SK-N-SH (cell line): ENCODE measurements around the gene CAPN11. TPM values are rescaled to one million over a fixed set of nuclear protein-coding genes. Genes with fewer than 3 reads are reported as not detected.

Experiments used
- CTCF ChIA-PET: fragments of 300-600, 350-600 bp; formaldehyde crosslinking; extraction: SDS; loops from one replicate; lab custom pipeline; 2021; lab: Yijun Ruan, JAX
- POLR2A ChIA-PET: fragments of 350-600 bp; sonication (Branson Sonifier 250); formaldehyde crosslinking; extraction: SDS; loops from one replicate; lab custom pipeline; 2020; ENCODE audit warnings: antibody characterized with exemption, inconsistent platforms; lab: Yijun Ruan, JAX
- DNase-seq: peaks from one replicate; pipeline ENCODE4 v3.0.0; 2012
- H2AFZ ChIP-seq: fragments of 200-600 bp; sonication (generic); 2 replicates; pipeline ENCODE4 v1.8.1; 2016; ENCODE audit warnings: antibody characterized with exemption, mild to moderate bottlenecking, low read depth
- H3F3A ChIP-seq: fragments of 200-600 bp; sonication (generic); replicated peaks from 2 replicates; pipeline ENCODE3; 2016; ENCODE audit warnings: antibody characterized with exemption, mild to moderate bottlenecking; ENCODE audit not compliant: insufficient read depth
- H3K27ac ChIP-seq, 2 experiments: fragments of 200-500 bp in 1 of 2; fragments of 200-600 bp in 1 of 2; sonication (Bioruptor generic) in 1 of 2; sonication (generic), shearing (Covaris generic) in 1 of 2; 2 replicates each; pipeline versions ENCODE4 v1.5.1 to v1.6.1; 2014 to 2016; ENCODE audit warnings: low read depth in 2 of 2, inconsistent platforms in 1 of 2, low read length in 1 of 2, mild to moderate bottlenecking in 1 of 2, mixed read lengths in 1 of 2
- H3K27me3 ChIP-seq: fragments of 200-600 bp; sonication (generic), shearing (Covaris generic); 2 replicates; pipeline ENCODE4 v1.6.1; 2016; ENCODE audit warnings: mixed run types; ENCODE audit not compliant: insufficient read depth
- H3K36me3 ChIP-seq, 2 experiments: fragments of 200-500 bp in 1 of 2; fragments of 200-600 bp in 1 of 2; sonication (Bioruptor generic) in 1 of 2; sonication (generic) in 1 of 2; replicated peaks in 1 of 2; 2 replicates each; pipeline versions ENCODE3 to v1.5.1; 2014 to 2016; ENCODE audit warnings: low read length in 1 of 2, mild to moderate bottlenecking in 1 of 2; ENCODE audit not compliant: insufficient read depth in 2 of 2, control insufficient read depth in 1 of 2
- H3K4me1 ChIP-seq, 2 experiments: fragments of 200-500 bp in 1 of 2; fragments of 200-600 bp in 1 of 2; sonication (Bioruptor generic) in 1 of 2; sonication (generic), shearing (Covaris generic) in 1 of 2; 2 replicates each; pipeline versions ENCODE4 v1.5.1 to v1.6.1; 2014 to 2016; ENCODE audit warnings: low read depth in 1 of 2, low read length in 1 of 2, mixed run types in 1 of 2; ENCODE audit not compliant: insufficient read depth in 2 of 2, control insufficient read depth in 1 of 2
- H3K4me2 ChIP-seq: fragments of 200-600 bp; sonication (generic), shearing (Covaris generic); 2 replicates; pipeline ENCODE4 v1.6.1; 2017; ENCODE audit warnings: mixed run types
- H3K4me3 ChIP-seq, 2 experiments: fragments of 200-500 bp in 1 of 2; fragments of 200-600 bp in 1 of 2; sonication (Bioruptor generic) in 1 of 2; sonication (generic), shearing (Covaris generic) in 1 of 2; 2 replicates each; pipeline versions ENCODE4 v1.5.1 to v1.8.1; 2014 to 2016; ENCODE audit warnings: low read depth in 2 of 2, inconsistent platforms in 1 of 2, low read length in 1 of 2, mild to moderate bottlenecking in 1 of 2, mixed read lengths in 1 of 2, moderate library complexity in 1 of 2
- H3K79me2 ChIP-seq: fragments of 200-600 bp; sonication (generic); 2 replicates; pipeline ENCODE4 v1.8.1; 2017; ENCODE audit warnings: mild to moderate bottlenecking; ENCODE audit not compliant: insufficient read depth
- H3K9ac ChIP-seq: fragments of 200-600 bp; sonication (generic); 2 replicates; pipeline ENCODE4 v1.6.1; 2017; ENCODE audit warnings: mixed run types
- H3K9me2 ChIP-seq: fragments of 200-600 bp; sonication (generic); 2 replicates; pipeline ENCODE4 v1.6.1; 2017; ENCODE audit warnings: mixed run types
- H3K9me3 ChIP-seq: fragments of 200-600 bp; sonication (generic); 2 replicates; pipeline ENCODE4 v1.6.1; 2017; ENCODE audit warnings: mixed run types, mild to moderate bottlenecking, moderate library complexity
- H4K20me1 ChIP-seq: fragments of 200-600 bp; sonication (generic); 2 replicates; pipeline ENCODE4 v1.6.1; 2017; ENCODE audit warnings: mild to moderate bottlenecking, mixed run types; ENCODE audit not compliant: insufficient read depth
- NRF1 ChIP-seq: IDR thresholded peaks from 2 replicates; pipeline ENCODE4 v1.6.1; 2012; ENCODE audit warnings: low read depth, mild to moderate bottlenecking, low read length
- RXRA ChIP-seq: IDR thresholded peaks from 2 replicates; pipeline ENCODE4 v1.4.0; 2012; ENCODE audit warnings: low read depth, mild to moderate bottlenecking, borderline replicate concordance
- SIN3A ChIP-seq: IDR thresholded peaks from 2 replicates; pipeline ENCODE4 v1.6.1; 2012; ENCODE audit warnings: low read depth, mild to moderate bottlenecking, low read length, moderate library complexity, borderline replicate concordance
- TCF12 ChIP-seq: IDR thresholded peaks from 2 replicates; pipeline ENCODE4 v1.4.0; 2012
- WGBS: methylation state at CpG from one replicate; pipeline ENCODE4 v1.1.6; 2017; ENCODE audit warnings: low lambda C conversion rate; 5-methylcytosine and 5-hydroxymethylcytosine counted together
- polyA plus RNA-seq, 3 experiments: library from polyadenylated mRNA; depleted of rRNA; stranded (reverse); fragments of >200 nt; gene quantifications; 2 replicates each; pipeline ENCODE4 v1.2.3, GENCODE V29; 2012
- TF ChIP-seq, protein P1 (sequence below): IDR thresholded peaks from 2 replicates; pipeline ENCODE4 v1.4.0; 2012; ENCODE audit warnings: low read depth
- TF ChIP-seq, protein P2 (sequence below): IDR thresholded peaks from 2 replicates; pipeline ENCODE4; 2012
- TF ChIP-seq, protein P3 (sequence below): IDR thresholded peaks from 2 replicates; pipeline ENCODE4 v1.6.1; 2012; ENCODE audit warnings: mild to moderate bottlenecking, low read depth, low read length, moderate library complexity

The CAPN11 gene
- polyA plus RNA-seq, 1 of the 3 experiments (the other 2 are of a cell fraction): not detected

DNA sequence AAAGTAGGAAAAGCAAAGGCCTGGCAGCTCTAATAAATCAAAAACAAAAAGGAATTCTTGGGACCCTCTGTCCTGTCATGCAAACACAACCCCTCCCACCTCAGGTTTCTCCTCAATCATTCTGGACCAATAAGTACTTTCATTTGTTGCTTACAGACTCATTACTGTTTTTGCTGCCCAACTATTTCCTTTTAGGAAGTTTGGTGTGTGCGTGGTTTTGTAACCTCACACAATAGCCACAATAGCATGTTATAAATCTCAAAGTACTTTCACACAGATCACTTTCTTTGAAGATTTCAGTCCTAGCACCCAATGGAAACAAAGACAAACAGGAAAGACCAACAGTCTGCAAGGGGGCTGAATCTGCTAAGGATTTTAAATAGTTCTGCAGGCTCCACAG, 35.8 kb upstream of the CAPN11 start:
- no peak overlapping the region for H3K9ac ChIP-seq
- H3K27me3 ChIP-seq: no peaks in the 10 kb centered on the region
- ChIA-PET POLR2A (no interaction called here), CTCF (interaction anchor here (0.8 to 1.9 kb wide), 5 partner anchors 9 to 112 kb away, joined by 4 to 8 read pairs (median 5); no protein-coding TSS in a partner anchor)
- peaks cover 71% of the 10 kb centered on the region for H4K20me1 ChIP-seq
- H3K4me2 ChIP-seq: peak overlapping the region; percentile 93; the same call in 1 of the 2 replicates
- no peaks in the 10 kb centered on the region for H3K9me2 ChIP-seq
- H2AFZ ChIP-seq: no peak overlapping the region
- no peak for TF ChIP-seq NRF1
- TF ChIP-seq, protein P1, sequence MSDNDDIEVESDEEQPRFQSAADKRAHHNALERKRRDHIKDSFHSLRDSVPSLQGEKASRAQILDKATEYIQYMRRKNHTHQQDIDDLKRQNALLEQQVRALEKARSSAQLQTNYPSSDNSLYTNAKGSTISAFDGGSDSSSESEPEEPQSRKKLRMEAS: no peak
- DNase-seq: no peak
- H3K9me3 ChIP-seq: no peaks in the 10 kb centered on the region
- peaks cover 96% of the 10 kb centered on the region for H3K79me2 ChIP-seq
- H3K36me3 ChIP-seq: peaks cover 6% of the 10 kb centered on the region in 2 experiments
- peaks cover 22 to 44% of the 10 kb centered on the region in 2 experiments; a peak in 3 of 4 replicates for H3K4me1 ChIP-seq
- 100% methylated on average over 1 of the region's 1 CpG for WGBS
- H3F3A ChIP-seq: peaks cover 13% of the 10 kb centered on the region
- peak overlapping the region in 1 of 2 experiments; percentile 21; a peak in 1 of 4 replicates for H3K27ac ChIP-seq
- H3K4me3 ChIP-seq: no peak overlapping the region; a peak in 1 of 4 replicates

DNA sequence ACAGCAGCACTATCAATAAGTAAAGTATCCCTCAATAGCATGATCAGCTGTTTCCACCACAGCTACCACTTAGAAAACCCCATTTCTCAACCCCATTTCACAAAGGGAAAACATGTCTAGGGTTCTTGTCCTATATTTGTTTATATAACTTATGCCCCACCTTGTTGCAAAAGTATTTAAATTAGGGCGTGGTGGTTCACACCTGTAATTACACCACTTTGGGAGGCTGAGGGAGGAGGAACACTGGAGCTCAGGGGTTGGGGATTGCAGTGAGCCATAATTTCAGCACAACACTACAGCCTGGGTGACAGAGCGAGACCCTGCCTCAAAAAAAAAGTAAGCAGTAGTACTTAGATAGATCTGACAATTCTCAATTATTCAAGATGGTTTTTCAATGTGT, 35.1 kb upstream of the CAPN11 start:
- CTCF ChIA-PET: interaction anchor here (0.8 to 1.9 kb wide), 5 partner anchors 10 to 111 kb away, joined by 3 to 8 read pairs (median 4); no protein-coding TSS in a partner anchor
- Histone ChIP-seq H3K4me1 (peaks cover 21 to 46% of the 10 kb centered on the region in 2 experiments; a peak in 3 of 4 replicates), H3K9me2 (no peaks in the 10 kb centered on the region), H3K79me2 (peaks cover 96% of the 10 kb centered on the region)
- 100% methylated on average over 2 of the region's 2 CpGs for WGBS
- TF ChIP-seq, protein P2, sequence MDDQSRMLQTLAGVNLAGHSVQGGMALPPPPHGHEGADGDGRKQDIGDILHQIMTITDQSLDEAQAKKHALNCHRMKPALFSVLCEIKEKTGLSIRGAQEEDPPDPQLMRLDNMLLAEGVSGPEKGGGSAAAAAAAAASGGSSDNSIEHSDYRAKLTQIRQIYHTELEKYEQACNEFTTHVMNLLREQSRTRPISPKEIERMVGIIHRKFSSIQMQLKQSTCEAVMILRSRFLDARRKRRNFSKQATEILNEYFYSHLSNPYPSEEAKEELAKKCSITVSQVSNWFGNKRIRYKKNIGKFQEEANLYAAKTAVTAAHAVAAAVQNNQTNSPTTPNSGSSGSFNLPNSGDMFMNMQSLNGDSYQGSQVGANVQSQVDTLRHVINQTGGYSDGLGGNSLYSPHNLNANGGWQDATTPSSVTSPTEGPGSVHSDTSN: no peak
- no peak for TF ChIP-seq RXRA
- no peak for TF ChIP-seq SIN3A
- TF ChIP-seq, protein P1: no peak
- TF ChIP-seq, all 33 proteins: peak for 0
- Histone ChIP-seq H3K9me3 (no peaks in the 10 kb centered on the region), H4K20me1 (peaks cover 69% of the 10 kb centered on the region), H3K4me3 (no peak overlapping the region), H2AFZ (no peak overlapping the region), H3K9ac (no peak overlapping the region), H3K27ac (no peak overlapping the region), H3F3A (peaks cover 13% of the 10 kb centered on the region), H3K27me3 (no peaks in the 10 kb centered on the region), H3K36me3 (peaks cover 6% of the 10 kb centered on the region in 2 experiments), H3K4me2 (0 out of 2 replicates have a peak overlapping the region, but pooled peaks have one; percentile 93)
- no peak for DNase-seq
- POLR2A ChIA-PET: no interaction called here

DNA sequence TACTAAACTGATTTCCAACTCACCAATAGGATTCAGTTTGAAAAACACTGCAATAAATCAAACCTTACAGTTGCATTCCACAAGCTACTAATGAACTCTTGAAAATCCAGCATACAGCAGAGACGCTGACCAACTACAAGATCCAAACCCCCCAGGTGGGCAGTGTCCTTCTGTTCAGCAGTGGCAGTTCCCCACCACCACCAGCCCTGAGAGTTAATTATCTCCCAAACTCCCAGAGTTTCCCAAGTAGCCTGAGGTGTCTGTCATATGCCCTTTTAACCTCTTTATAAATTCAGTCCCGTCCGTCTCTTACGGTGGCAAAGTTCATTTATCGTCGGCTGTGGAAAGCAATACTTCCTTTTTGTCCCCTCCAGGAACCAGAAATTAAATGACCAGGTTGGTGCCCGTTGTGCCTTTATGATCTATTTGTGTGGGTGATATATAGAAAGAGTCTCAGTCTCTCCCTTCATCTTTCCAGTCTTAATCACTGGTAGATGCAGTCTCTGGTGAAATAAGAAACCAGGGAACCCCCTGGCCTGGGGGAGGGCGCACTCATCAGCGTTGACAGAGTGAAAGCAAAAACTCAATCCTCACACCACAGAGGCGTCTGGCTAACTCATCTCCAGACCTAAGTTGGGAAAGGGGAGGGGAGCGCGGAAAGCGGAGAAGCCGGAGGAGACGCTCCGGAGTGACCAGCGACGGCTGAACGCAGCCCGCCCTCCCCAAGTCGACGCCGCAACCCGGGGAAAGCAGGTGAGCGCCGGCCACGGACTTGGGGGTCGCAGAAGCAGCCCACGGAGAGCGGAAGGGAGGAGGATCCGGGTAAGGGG, 32.1 kb upstream of the CAPN11 start:
- H3K9me2 ChIP-seq: no peaks in the 10 kb centered on the region
- 5% methylated on average over 22 of the region's 31 CpGs for whole genome bisulfite sequencing
- peak overlapping the region; percentile 93 for H3K4me2 ChIP-seq
- H3F3A ChIP-seq: peaks cover 13% of the 10 kb centered on the region
- H3K9ac ChIP-seq: peak overlapping the region; percentile 68
- H3K79me2 ChIP-seq: peaks cover 96% of the 10 kb centered on the region
- no peak overlapping the region for H2AFZ ChIP-seq
- H3K4me3 ChIP-seq: peak overlapping the region; percentile 76 to 82
- H3K27me3 ChIP-seq: no peaks in the 10 kb centered on the region
- peak overlapping the region; percentile 58 to 77 for H3K27ac ChIP-seq
- H3K36me3 ChIP-seq: peaks cover 6% of the 10 kb centered on the region in 2 experiments
- H3K9me3 ChIP-seq: no peaks in the 10 kb centered on the region
- ChIA-PET CTCF (no interaction called here), POLR2A (no interaction called here)
- peaks cover 49% of the 10 kb centered on the region for H4K20me1 ChIP-seq
- TF ChIP-seq, protein P3, sequence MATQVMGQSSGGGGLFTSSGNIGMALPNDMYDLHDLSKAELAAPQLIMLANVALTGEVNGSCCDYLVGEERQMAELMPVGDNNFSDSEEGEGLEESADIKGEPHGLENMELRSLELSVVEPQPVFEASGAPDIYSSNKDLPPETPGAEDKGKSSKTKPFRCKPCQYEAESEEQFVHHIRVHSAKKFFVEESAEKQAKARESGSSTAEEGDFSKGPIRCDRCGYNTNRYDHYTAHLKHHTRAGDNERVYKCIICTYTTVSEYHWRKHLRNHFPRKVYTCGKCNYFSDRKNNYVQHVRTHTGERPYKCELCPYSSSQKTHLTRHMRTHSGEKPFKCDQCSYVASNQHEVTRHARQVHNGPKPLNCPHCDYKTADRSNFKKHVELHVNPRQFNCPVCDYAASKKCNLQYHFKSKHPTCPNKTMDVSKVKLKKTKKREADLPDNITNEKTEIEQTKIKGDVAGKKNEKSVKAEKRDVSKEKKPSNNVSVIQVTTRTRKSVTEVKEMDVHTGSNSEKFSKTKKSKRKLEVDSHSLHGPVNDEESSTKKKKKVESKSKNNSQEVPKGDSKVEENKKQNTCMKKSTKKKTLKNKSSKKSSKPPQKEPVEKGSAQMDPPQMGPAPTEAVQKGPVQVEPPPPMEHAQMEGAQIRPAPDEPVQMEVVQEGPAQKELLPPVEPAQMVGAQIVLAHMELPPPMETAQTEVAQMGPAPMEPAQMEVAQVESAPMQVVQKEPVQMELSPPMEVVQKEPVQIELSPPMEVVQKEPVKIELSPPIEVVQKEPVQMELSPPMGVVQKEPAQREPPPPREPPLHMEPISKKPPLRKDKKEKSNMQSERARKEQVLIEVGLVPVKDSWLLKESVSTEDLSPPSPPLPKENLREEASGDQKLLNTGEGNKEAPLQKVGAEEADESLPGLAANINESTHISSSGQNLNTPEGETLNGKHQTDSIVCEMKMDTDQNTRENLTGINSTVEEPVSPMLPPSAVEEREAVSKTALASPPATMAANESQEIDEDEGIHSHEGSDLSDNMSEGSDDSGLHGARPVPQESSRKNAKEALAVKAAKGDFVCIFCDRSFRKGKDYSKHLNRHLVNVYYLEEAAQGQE: 0 out of 2 replicates have a peak, but pooled peaks have one; percentile 25
- TF ChIP-seq, protein P2: 0 out of 2 replicates have a peak, but pooled peaks have one; percentile 30
- TF ChIP-seq TCF12: no peak
- peak; percentile 30 for DNase-seq
- H3K4me1 ChIP-seq: peaks cover 23 to 38% of the 10 kb centered on the region in 2 experiments; a peak in 3 of 4 replicates
